WTC11 (cell line): ENCODE results near the gene TFG. TPM values are rescaled to one million over a fixed set of nuclear protein-coding genes. Genes with fewer than 3 reads are reported as not detected.
A peak's percentile ranks its signal among the peaks of the same experiment; 100 is the strongest.

Experiments used
- ATAC-seq: fragments of 200-7000 bp; cut with Tn5 transposase; 2 replicates; pipeline ENCODE4 v1.10.0; 2021; ENCODE audit warnings: mild to moderate bottlenecking, moderate library complexity
- CTCF ChIA-PET: fragments of 300-600 bp; sonication (Branson Sonifier 250); formaldehyde crosslinking; loops from one replicate; lab custom pipeline; 2021; ENCODE audit warnings: antibody characterized with exemption; lab: Charles Lee
- POLR2A ChIA-PET: fragments of 350-600 bp; sonication (Branson Sonifier 250); formaldehyde crosslinking; loops from one replicate; lab custom pipeline; 2021; ENCODE audit warnings: antibody characterized with exemption; lab: Charles Lee
- DNase-seq: peaks from one replicate; pipeline ENCODE4 v3.0.0; 2021; ENCODE audit warnings: low spot score
- H3K27ac Mint-ChIP-seq: 2 replicates; pipeline ENCODE4 v1.8.0; 2021; ENCODE audit warnings: mixed read lengths
- H3K27me3 Mint-ChIP-seq: 2 replicates; pipeline ENCODE4 v1.8.0; 2021; ENCODE audit warnings: low read depth, mild to moderate bottlenecking, moderate library complexity, mixed read lengths
- H3K36me3 Mint-ChIP-seq: 2 replicates; pipeline ENCODE4 v1.8.0; 2021; ENCODE audit warnings: mixed read lengths
- H3K4me1 Mint-ChIP-seq: 2 replicates; pipeline ENCODE4 v1.8.0; 2022; ENCODE audit warnings: mixed read lengths
- H3K4me3 Mint-ChIP-seq: 2 replicates; pipeline ENCODE4 v1.8.0; 2021; ENCODE audit warnings: mild to moderate bottlenecking, moderate library complexity, mixed read lengths
- H3K9me3 Mint-ChIP-seq: 2 replicates; pipeline ENCODE4 v1.8.0; 2021; ENCODE audit warnings: mixed read lengths
- ATF1 ChIP-seq: sonication (generic); formaldehyde crosslinking; IDR thresholded peaks from 2 replicates; pipeline ENCODE4 v1.8.1; 2023; ENCODE audit warnings: mild to moderate bottlenecking, moderate library complexity, missing genetic modification reagents
- CREB1 ChIP-seq: sonication (generic); formaldehyde crosslinking; IDR thresholded peaks from 2 replicates; pipeline ENCODE4 v1.8.0; 2023; ENCODE audit warnings: mild to moderate bottlenecking, missing genetic modification reagents
- CREM ChIP-seq: sonication (generic); formaldehyde crosslinking; IDR thresholded peaks from 2 replicates; pipeline ENCODE4 v1.8.1; 2022; ENCODE audit warnings: mild to moderate bottlenecking, missing genetic modification reagents, moderate library complexity
- ELF4 ChIP-seq: sonication (generic); formaldehyde crosslinking; IDR thresholded peaks from 2 replicates; pipeline ENCODE4 v1.8.1; 2022; ENCODE audit warnings: low read depth, mild to moderate bottlenecking, moderate library complexity, missing genetic modification reagents
- EMX1 ChIP-seq: fragments of 250-450 bp; sonication (Bioruptor Pico); IDR thresholded peaks from 2 replicates; pipeline ENCODE4 v1.8.0; 2021; ENCODE audit warnings: mild to moderate bottlenecking
- ESRRA ChIP-seq: sonication (generic); formaldehyde crosslinking; IDR thresholded peaks from 2 replicates; pipeline ENCODE4 v1.8.1; 2022; ENCODE audit warnings: mild to moderate bottlenecking, missing genetic modification reagents, borderline replicate concordance
- GTF2I ChIP-seq: fragments of 250-450 bp; sonication (Bioruptor Pico); conservative IDR thresholded peaks from 2 replicates; pipeline ENCODE4 v1.4.0; 2021; ENCODE audit warnings: mild to moderate bottlenecking
- IRF2 ChIP-seq: sonication (generic); formaldehyde crosslinking; IDR thresholded peaks from 2 replicates; pipeline ENCODE4 v1.8.0; 2022; ENCODE audit warnings: low read depth, missing genetic modification reagents, borderline replicate concordance
- MXD4 ChIP-seq: fragments of 250-450 bp; sonication (Bioruptor Pico); IDR thresholded peaks from 2 replicates; pipeline ENCODE4 v1.8.0; 2021; ENCODE audit warnings: mild to moderate bottlenecking, moderate library complexity, borderline replicate concordance
- MYBL2 ChIP-seq: sonication (generic); formaldehyde crosslinking; IDR thresholded peaks from 2 replicates; pipeline ENCODE4 v1.8.1; 2023; ENCODE audit warnings: mild to moderate bottlenecking, moderate library complexity, missing genetic modification reagents
- NFYB ChIP-seq: sonication (generic); formaldehyde crosslinking; conservative IDR thresholded peaks from 2 replicates; pipeline ENCODE4 v1.8.0; 2022; ENCODE audit warnings: low read depth, missing genetic modification reagents
- NR2C2 ChIP-seq: sonication (generic); formaldehyde crosslinking; IDR thresholded peaks from 2 replicates; pipeline ENCODE4 v1.8.0; 2022; ENCODE audit warnings: mild to moderate bottlenecking, missing genetic modification reagents
- RELA ChIP-seq: sonication (generic); formaldehyde crosslinking; IDR thresholded peaks from 2 replicates; pipeline ENCODE4 v1.8.1; 2022; ENCODE audit warnings: missing genetic modification reagents, mild to moderate bottlenecking, borderline replicate concordance
- SP1 ChIP-seq: sonication (generic); formaldehyde crosslinking; conservative IDR thresholded peaks from 2 replicates; pipeline ENCODE4 v1.8.1; 2022; ENCODE audit warnings: missing genetic modification reagents
- TCF7 ChIP-seq: sonication (generic); formaldehyde crosslinking; IDR thresholded peaks from 2 replicates; pipeline ENCODE4 v1.8.0; 2022; ENCODE audit warnings: mild to moderate bottlenecking, low read depth, missing genetic modification reagents, moderate library complexity
- TEAD4 ChIP-seq: sonication (generic); formaldehyde crosslinking; IDR thresholded peaks from 2 replicates; pipeline ENCODE4 v1.8.0; 2022; ENCODE audit warnings: mild to moderate bottlenecking, missing genetic modification reagents
- TP53 ChIP-seq: sonication (generic); formaldehyde crosslinking; IDR thresholded peaks from 2 replicates; pipeline ENCODE4 v1.8.1; 2023; ENCODE audit warnings: mild to moderate bottlenecking, missing genetic modification reagents
- ZNF219 ChIP-seq: sonication (generic); formaldehyde crosslinking; IDR thresholded peaks from 2 replicates; pipeline ENCODE4 v1.8.0; 2023; ENCODE audit warnings: missing genetic modification reagents, mild to moderate bottlenecking, borderline replicate concordance
- ZNF416 ChIP-seq: fragments of 250-450 bp; sonication (Bioruptor Pico); IDR thresholded peaks from 2 replicates; pipeline ENCODE4 v1.9.0; 2021; ENCODE audit warnings: mild to moderate bottlenecking, inconsistent platforms
- ZNF423 ChIP-seq: fragments of 250-450 bp; sonication (Bioruptor Pico); IDR thresholded peaks from 2 replicates; pipeline ENCODE4 v2.1.2; 2022; ENCODE audit warnings: mild to moderate bottlenecking, moderate library complexity
- ZNF671 ChIP-seq: fragments of 250-450 bp; sonication (Bioruptor Pico); IDR thresholded peaks from 2 replicates; pipeline ENCODE4 v1.8.0; 2021; ENCODE audit warnings: mild to moderate bottlenecking
- total RNA-seq: library from RNA; stranded (reverse); gene quantifications from 3 replicates; pipeline ENCODE4 v1.2.3, GENCODE V29; 2021
- TF ChIP-seq, protein P1 (sequence below): sonication (generic); formaldehyde crosslinking; conservative IDR thresholded peaks from 2 replicates; pipeline ENCODE4 v1.8.1; 2023; ENCODE audit warnings: mild to moderate bottlenecking, low read depth, missing genetic modification reagents, moderate library complexity
- TF ChIP-seq, protein P2 (sequence below): sonication (generic); formaldehyde crosslinking; IDR thresholded peaks from 2 replicates; pipeline ENCODE4 v1.8.1; 2022; ENCODE audit warnings: missing genetic modification reagents, borderline replicate concordance
- TF ChIP-seq, protein P3 (sequence below): sonication (generic); formaldehyde crosslinking; IDR thresholded peaks from 2 replicates; pipeline ENCODE4 v1.8.0; 2023; ENCODE audit warnings: missing genetic modification reagents
- TF ChIP-seq, protein P4 (sequence below): sonication (generic); formaldehyde crosslinking; IDR thresholded peaks from 2 replicates; pipeline ENCODE4 v1.8.1; 2023; ENCODE audit warnings: mild to moderate bottlenecking, missing genetic modification reagents
- TF ChIP-seq, protein P5 (sequence below): fragments of 250-450 bp; sonication (Bioruptor Pico); IDR thresholded peaks from 2 replicates; pipeline ENCODE4 v1.8.0; 2021; ENCODE audit warnings: mild to moderate bottlenecking
- TF ChIP-seq, protein P6 (sequence below): sonication (generic); formaldehyde crosslinking; IDR thresholded peaks from 2 replicates; pipeline ENCODE4 v1.8.1; 2022; ENCODE audit warnings: mild to moderate bottlenecking, missing genetic modification reagents, moderate library complexity, borderline replicate concordance
- TF ChIP-seq, protein P7 (sequence below): sonication (generic); formaldehyde crosslinking; IDR thresholded peaks from 2 replicates; pipeline ENCODE4 v1.8.1; 2023; ENCODE audit warnings: mild to moderate bottlenecking, missing genetic modification reagents

The TFG gene
- total RNA-seq, 1 experiment from 2014 or later, result 64.9 TPM

DNA sequence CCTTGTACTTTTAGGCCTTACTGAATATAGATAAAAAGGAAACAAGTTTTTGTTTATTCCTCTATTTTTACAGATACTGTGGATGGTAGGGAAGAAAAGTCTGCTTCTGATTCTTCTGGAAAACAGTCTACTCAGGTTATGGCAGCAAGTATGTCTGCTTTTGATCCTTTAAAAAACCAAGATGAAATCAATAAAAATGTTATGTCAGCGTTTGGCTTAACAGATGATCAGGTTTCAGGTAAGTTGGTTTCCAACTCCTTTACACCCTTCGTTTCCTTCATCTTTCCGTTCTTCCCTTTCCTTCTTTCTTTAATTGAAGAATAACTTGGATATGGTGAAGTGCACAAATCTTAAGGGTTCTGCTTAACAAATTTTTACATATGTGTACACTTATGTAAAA is 23.1 kb downstream of the TFG start:
- Mint-ChIP-seq H3K9me3 (no peaks in the 10 kb centered on the region), H3K27me3 (no peaks in the 10 kb centered on the region), H3K36me3 (peaks cover 36% of the 10 kb centered on the region), H3K4me1 (peaks cover 43% of the 10 kb centered on the region), H3K4me3 (no peak overlapping the region), H3K27ac (no peak overlapping the region; the same call in 1 of the 2 replicates)
- TF ChIP-seq ATF1 (CRISPR knock-in tag) (no peak), ELF4 (no peak), EMX1 (no peak), MXD4 (CRISPR knock-in tag) (no peak), IRF2 (CRISPR knock-in tag) (no peak), MYBL2 (CRISPR knock-in tag) (no peak), TP53 (no peak), RELA (CRISPR knock-in tag) (no peak), ZNF416 (CRISPR knock-in tag) (no peak), GTF2I (CRISPR knock-in tag) (no peak), NR2C2 (CRISPR knock-in tag) (no peak)
- TF ChIP-seq, protein P1, sequence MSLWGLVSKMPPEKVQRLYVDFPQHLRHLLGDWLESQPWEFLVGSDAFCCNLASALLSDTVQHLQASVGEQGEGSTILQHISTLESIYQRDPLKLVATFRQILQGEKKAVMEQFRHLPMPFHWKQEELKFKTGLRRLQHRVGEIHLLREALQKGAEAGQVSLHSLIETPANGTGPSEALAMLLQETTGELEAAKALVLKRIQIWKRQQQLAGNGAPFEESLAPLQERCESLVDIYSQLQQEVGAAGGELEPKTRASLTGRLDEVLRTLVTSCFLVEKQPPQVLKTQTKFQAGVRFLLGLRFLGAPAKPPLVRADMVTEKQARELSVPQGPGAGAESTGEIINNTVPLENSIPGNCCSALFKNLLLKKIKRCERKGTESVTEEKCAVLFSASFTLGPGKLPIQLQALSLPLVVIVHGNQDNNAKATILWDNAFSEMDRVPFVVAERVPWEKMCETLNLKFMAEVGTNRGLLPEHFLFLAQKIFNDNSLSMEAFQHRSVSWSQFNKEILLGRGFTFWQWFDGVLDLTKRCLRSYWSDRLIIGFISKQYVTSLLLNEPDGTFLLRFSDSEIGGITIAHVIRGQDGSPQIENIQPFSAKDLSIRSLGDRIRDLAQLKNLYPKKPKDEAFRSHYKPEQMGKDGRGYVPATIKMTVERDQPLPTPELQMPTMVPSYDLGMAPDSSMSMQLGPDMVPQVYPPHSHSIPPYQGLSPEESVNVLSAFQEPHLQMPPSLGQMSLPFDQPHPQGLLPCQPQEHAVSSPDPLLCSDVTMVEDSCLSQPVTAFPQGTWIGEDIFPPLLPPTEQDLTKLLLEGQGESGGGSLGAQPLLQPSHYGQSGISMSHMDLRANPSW, result no peak
- TF ChIP-seq, protein P2, sequence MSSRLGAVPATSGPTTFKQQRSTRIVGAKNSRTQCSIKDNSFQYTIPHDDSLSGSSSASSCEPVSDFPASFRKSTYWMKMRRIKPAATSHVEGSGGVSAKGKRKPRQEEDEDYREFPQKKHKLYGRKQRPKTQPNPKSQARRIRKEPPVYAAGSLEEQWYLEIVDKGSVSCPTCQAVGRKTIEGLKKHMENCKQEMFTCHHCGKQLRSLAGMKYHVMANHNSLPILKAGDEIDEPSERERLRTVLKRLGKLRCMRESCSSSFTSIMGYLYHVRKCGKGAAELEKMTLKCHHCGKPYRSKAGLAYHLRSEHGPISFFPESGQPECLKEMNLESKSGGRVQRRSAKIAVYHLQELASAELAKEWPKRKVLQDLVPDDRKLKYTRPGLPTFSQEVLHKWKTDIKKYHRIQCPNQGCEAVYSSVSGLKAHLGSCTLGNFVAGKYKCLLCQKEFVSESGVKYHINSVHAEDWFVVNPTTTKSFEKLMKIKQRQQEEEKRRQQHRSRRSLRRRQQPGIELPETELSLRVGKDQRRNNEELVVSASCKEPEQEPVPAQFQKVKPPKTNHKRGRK (CRISPR knock-in tag), result no peak
- TF ChIP-seq, protein P3, sequence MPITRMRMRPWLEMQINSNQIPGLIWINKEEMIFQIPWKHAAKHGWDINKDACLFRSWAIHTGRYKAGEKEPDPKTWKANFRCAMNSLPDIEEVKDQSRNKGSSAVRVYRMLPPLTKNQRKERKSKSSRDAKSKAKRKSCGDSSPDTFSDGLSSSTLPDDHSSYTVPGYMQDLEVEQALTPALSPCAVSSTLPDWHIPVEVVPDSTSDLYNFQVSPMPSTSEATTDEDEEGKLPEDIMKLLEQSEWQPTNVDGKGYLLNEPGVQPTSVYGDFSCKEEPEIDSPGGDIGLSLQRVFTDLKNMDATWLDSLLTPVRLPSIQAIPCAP, result no peak
- TF ChIP-seq, protein P4, sequence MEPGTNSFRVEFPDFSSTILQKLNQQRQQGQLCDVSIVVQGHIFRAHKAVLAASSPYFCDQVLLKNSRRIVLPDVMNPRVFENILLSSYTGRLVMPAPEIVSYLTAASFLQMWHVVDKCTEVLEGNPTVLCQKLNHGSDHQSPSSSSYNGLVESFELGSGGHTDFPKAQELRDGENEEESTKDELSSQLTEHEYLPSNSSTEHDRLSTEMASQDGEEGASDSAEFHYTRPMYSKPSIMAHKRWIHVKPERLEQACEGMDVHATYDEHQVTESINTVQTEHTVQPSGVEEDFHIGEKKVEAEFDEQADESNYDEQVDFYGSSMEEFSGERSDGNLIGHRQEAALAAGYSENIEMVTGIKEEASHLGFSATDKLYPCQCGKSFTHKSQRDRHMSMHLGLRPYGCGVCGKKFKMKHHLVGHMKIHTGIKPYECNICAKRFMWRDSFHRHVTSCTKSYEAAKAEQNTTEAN (CRISPR knock-in tag), result no peak
- ChIA-PET CTCF (no interaction called here), POLR2A (no interaction called here)
- DNase-seq, result no peak
- ATAC-seq, result no peak

DNA sequence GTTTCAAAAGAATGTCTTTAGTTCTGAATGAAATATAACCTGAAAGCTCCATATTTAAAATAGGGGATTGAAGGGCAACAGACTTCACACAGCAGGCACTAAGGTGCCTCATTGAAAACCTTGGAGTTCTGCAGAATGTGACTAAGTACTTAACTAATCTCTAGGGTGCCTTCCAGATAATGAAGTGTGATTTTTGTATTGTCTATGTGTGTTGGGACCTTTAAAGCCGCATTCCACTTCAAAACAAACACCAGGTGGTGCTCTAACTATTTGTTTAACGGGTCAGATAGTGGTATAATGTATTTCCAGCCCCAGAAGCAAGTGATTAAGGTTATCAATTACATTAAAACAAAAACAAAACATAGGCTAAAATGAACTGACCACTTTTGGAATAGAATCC is 28.0 kb downstream of the TFG start:
- ChIA-PET CTCF (interaction anchor here (1.2 kb wide), 1 partner anchor 23 kb away, joined by 3 read pairs; no protein-coding TSS in a partner anchor), POLR2A (no interaction called here)
- Mint-ChIP-seq H3K9me3 (no peaks in the 10 kb centered on the region), H3K27ac (no peak overlapping the region), H3K4me3 (no peak overlapping the region), H3K27me3 (no peaks in the 10 kb centered on the region), H3K4me1 (peaks cover 35% of the 10 kb centered on the region), H3K36me3 (peaks cover 46% of the 10 kb centered on the region)
- DNase-seq (no peak), ATAC-seq (peak; percentile 84)
- TF ChIP-seq, protein P5, sequence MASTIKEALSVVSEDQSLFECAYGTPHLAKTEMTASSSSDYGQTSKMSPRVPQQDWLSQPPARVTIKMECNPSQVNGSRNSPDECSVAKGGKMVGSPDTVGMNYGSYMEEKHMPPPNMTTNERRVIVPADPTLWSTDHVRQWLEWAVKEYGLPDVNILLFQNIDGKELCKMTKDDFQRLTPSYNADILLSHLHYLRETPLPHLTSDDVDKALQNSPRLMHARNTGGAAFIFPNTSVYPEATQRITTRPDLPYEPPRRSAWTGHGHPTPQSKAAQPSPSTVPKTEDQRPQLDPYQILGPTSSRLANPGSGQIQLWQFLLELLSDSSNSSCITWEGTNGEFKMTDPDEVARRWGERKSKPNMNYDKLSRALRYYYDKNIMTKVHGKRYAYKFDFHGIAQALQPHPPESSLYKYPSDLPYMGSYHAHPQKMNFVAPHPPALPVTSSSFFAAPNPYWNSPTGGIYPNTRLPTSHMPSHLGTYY (CRISPR knock-in tag), result no peak
- TF ChIP-seq CREM (CRISPR knock-in tag), result no peak
- TF ChIP-seq NFYB (CRISPR knock-in tag), result no peak
- TF ChIP-seq SP1 (CRISPR knock-in tag), result no peak
- TF ChIP-seq, protein P6, sequence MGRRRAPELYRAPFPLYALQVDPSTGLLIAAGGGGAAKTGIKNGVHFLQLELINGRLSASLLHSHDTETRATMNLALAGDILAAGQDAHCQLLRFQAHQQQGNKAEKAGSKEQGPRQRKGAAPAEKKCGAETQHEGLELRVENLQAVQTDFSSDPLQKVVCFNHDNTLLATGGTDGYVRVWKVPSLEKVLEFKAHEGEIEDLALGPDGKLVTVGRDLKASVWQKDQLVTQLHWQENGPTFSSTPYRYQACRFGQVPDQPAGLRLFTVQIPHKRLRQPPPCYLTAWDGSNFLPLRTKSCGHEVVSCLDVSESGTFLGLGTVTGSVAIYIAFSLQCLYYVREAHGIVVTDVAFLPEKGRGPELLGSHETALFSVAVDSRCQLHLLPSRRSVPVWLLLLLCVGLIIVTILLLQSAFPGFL (CRISPR knock-in tag), result no peak
- TF ChIP-seq, protein P7, sequence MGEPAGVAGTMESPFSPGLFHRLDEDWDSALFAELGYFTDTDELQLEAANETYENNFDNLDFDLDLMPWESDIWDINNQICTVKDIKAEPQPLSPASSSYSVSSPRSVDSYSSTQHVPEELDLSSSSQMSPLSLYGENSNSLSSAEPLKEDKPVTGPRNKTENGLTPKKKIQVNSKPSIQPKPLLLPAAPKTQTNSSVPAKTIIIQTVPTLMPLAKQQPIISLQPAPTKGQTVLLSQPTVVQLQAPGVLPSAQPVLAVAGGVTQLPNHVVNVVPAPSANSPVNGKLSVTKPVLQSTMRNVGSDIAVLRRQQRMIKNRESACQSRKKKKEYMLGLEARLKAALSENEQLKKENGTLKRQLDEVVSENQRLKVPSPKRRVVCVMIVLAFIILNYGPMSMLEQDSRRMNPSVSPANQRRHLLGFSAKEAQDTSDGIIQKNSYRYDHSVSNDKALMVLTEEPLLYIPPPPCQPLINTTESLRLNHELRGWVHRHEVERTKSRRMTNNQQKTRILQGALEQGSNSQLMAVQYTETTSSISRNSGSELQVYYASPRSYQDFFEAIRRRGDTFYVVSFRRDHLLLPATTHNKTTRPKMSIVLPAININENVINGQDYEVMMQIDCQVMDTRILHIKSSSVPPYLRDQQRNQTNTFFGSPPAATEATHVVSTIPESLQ (CRISPR knock-in tag), result no peak
- no peak for TF ChIP-seq ZNF219 (CRISPR knock-in tag)
- TF ChIP-seq ZNF671 (CRISPR knock-in tag), result no peak
- no peak for TF ChIP-seq TCF7 (CRISPR knock-in tag)
- no peak for TF ChIP-seq CREB1 (CRISPR knock-in tag)
- TF ChIP-seq ZNF423 (CRISPR knock-in tag), result no peak
- TF ChIP-seq TEAD4, result no peak
- TF ChIP-seq ESRRA (CRISPR knock-in tag), result no peak
- no peak for TF ChIP-seq ZNF416 (CRISPR knock-in tag)
- no peak for TF ChIP-seq EMX1
